Loucy (cell line): ENCODE data around the gene CLEC18A.

Experiments
- EZH2phosphoT487 ChIP-seq: fragments of 200-600 bp; IDR thresholded peaks from 2 replicates; pipeline ENCODE4 v1.6.1; 2018; ENCODE audit warnings: antibody characterized with exemption, mild to moderate bottlenecking, moderate library complexity, borderline replicate concordance
- TF ChIP-seq, protein P1 (sequence below): fragments of 200-600 bp; sonication (generic); conservative IDR thresholded peaks from 2 replicates; pipeline ENCODE4 v1.5.1; 2014; ENCODE audit warnings: mild to moderate bottlenecking, antibody characterized with exemption, low read length

DNA sequence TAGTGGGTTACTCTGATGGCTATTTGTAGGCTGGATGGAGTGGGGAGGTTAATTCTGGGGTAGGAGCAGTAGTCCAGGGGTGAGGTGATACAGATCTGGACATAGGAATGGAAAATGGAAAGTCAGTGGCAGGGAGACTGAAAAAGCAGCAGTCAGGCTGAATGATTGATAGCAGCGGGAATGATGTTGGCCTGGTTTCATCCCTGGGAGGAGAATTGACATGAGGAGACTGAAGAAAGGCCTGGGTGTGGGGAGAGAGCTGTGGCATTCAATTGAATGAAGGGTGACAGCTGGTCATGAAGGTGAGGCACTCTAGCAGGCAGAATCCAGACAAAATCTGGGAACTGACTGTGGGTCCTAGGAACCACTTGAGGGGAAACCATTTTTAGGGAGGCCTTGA lies 34.7 kb upstream of the CLEC18A start:
- TF ChIP-seq, protein P1, sequence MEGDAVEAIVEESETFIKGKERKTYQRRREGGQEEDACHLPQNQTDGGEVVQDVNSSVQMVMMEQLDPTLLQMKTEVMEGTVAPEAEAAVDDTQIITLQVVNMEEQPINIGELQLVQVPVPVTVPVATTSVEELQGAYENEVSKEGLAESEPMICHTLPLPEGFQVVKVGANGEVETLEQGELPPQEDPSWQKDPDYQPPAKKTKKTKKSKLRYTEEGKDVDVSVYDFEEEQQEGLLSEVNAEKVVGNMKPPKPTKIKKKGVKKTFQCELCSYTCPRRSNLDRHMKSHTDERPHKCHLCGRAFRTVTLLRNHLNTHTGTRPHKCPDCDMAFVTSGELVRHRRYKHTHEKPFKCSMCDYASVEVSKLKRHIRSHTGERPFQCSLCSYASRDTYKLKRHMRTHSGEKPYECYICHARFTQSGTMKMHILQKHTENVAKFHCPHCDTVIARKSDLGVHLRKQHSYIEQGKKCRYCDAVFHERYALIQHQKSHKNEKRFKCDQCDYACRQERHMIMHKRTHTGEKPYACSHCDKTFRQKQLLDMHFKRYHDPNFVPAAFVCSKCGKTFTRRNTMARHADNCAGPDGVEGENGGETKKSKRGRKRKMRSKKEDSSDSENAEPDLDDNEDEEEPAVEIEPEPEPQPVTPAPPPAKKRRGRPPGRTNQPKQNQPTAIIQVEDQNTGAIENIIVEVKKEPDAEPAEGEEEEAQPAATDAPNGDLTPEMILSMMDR: no peak
- TF ChIP-seq EZH2phosphoT487: no peak
